IMR-90 (cell line): ENCODE measurements around the gene ZNF212. TPM values are rescaled to one million over a fixed set of nuclear protein-coding genes. Genes with fewer than 3 reads are reported as not detected.
A peak's percentile ranks its signal among the peaks of the same experiment; 100 is the strongest.

Source experiments
- ATAC-seq: fragments of 200-7000 bp; cut with Tn5 transposase; 2 replicates; pipeline ENCODE4 v1.9.1; 2020; ENCODE audit warnings: low read depth, mild to moderate bottlenecking, moderate library complexity
- BruUV-seq: library from RNA; stranded (reverse); fragments of 400-500 nt; replicated peaks from 2 replicates; lab custom pipeline; 2021; lab: Mats Ljungman, UMichigan
- CTCF ChIA-PET: fragments of 300-600 bp; formaldehyde crosslinking; extraction: SDS; loops from one replicate; lab custom pipeline; 2021; ENCODE audit warnings: antibody characterized with exemption; lab: Yijun Ruan, JAX
- POLR2A ChIA-PET: fragments of 300-600 bp; sonication (Branson Sonifier 250); formaldehyde crosslinking; loops from one replicate; lab custom pipeline; 2022; ENCODE audit warnings: antibody characterized with exemption; ENCODE audit not compliant: unreplicated experiment; lab: Charles Lee
- DNase-seq: peaks from one replicate; pipeline ENCODE4 v3.0.0; 2013
- H2AFZ ChIP-seq: replicated peaks from 2 replicates; pipeline ENCODE3; 2013; ENCODE audit warnings: low read length, mild to moderate bottlenecking; ENCODE audit not compliant: poor library complexity
- H2AK5ac ChIP-seq: 2 replicates; pipeline ENCODE4 v1.6.1; 2013; ENCODE audit warnings: low read depth, low read length, inconsistent platforms
- H2AK9ac ChIP-seq: replicated peaks from 2 replicates; pipeline ENCODE3; 2013; ENCODE audit warnings: mild to moderate bottlenecking, low read depth, low read length, moderate library complexity; ENCODE audit not compliant: poor library complexity
- H2BK120ac ChIP-seq: 2 replicates; pipeline ENCODE4 v1.6.1; 2013; ENCODE audit warnings: low read depth, low read length, inconsistent platforms
- H2BK15ac ChIP-seq: 3 replicates; pipeline ENCODE4 v1.6.1; 2013; ENCODE audit warnings: low read depth, low read length, inconsistent platforms
- H2BK20ac ChIP-seq: 2 replicates; pipeline ENCODE4 v1.6.1; 2013; ENCODE audit warnings: low read depth, mild to moderate bottlenecking, inconsistent platforms, low read length, moderate library complexity
- H2BK5ac ChIP-seq: 2 replicates; pipeline ENCODE4 v1.6.1; 2013; ENCODE audit warnings: mild to moderate bottlenecking, low read depth, low read length, inconsistent platforms; ENCODE audit not compliant: poor library complexity, severe bottlenecking
- H3K14ac ChIP-seq: replicated peaks from 2 replicates; pipeline ENCODE4 v1.6.1; 2013; ENCODE audit warnings: low read depth, low read length, inconsistent platforms
- H3K18ac ChIP-seq: 2 replicates; pipeline ENCODE4 v1.6.1; 2013; ENCODE audit warnings: low read depth, low read length, control low read depth
- H3K23ac ChIP-seq: 2 replicates; pipeline ENCODE4 v1.6.1; 2013; ENCODE audit warnings: low read depth, low read length, inconsistent platforms
- H3K27ac ChIP-seq: 2 replicates; pipeline ENCODE4 v1.5.1; 2013; ENCODE audit warnings: mild to moderate bottlenecking, control low read depth, low read length; ENCODE audit not compliant: insufficient read depth
- H3K27me3 ChIP-seq: 2 replicates; pipeline ENCODE4 v1.6.1; 2013; ENCODE audit warnings: low read length; ENCODE audit not compliant: control insufficient read depth, insufficient read depth
- H3K36me3 ChIP-seq: 2 replicates; pipeline ENCODE4 v1.6.1; 2013; ENCODE audit warnings: low read length, mixed read lengths; ENCODE audit not compliant: control insufficient read depth, insufficient read depth
- H3K4ac ChIP-seq: 2 replicates; pipeline ENCODE4 v1.6.1; 2013; ENCODE audit warnings: low read depth, low read length, inconsistent platforms
- H3K4me1 ChIP-seq: 2 replicates; pipeline ENCODE4 v1.6.1; 2013; ENCODE audit warnings: low read length, mixed read lengths; ENCODE audit not compliant: control insufficient read depth, insufficient read depth
- H3K4me2 ChIP-seq: 2 replicates; pipeline ENCODE4 v1.6.1; 2013; ENCODE audit warnings: low read depth, mild to moderate bottlenecking, control low read depth, low read length, moderate library complexity
- H3K4me3 ChIP-seq: 2 replicates; pipeline ENCODE4 v1.5.1; 2013; ENCODE audit warnings: low read depth, mild to moderate bottlenecking, control low read depth, low read length, moderate library complexity; ENCODE audit not compliant: insufficient read depth
- H3K56ac ChIP-seq: 2 replicates; pipeline ENCODE4 v1.6.1; 2013; ENCODE audit warnings: low read length, inconsistent platforms; ENCODE audit not compliant: insufficient read depth; ENCODE audit errors: extremely low read depth
- H3K79me1 ChIP-seq, 2 experiments: 2 replicates each; pipeline ENCODE4 v1.6.1; 2013; ENCODE audit warnings: low read length in 2 of 2, inconsistent platforms in 1 of 2, low read depth in 1 of 2
- H3K9ac ChIP-seq: 2 replicates; pipeline ENCODE4 v1.6.1; 2013; ENCODE audit warnings: low read depth, low read length, control low read depth
- H3K9me1 ChIP-seq: 2 replicates; pipeline ENCODE4 v1.6.1; 2013; ENCODE audit warnings: low read length, inconsistent platforms; ENCODE audit not compliant: insufficient read depth
- H3K9me3 ChIP-seq: 2 replicates; pipeline ENCODE4 v1.6.1; 2013; ENCODE audit warnings: low read length; ENCODE audit not compliant: control insufficient read depth, insufficient read depth
- H4K20me1 ChIP-seq: 2 replicates; pipeline ENCODE4 v1.6.1; 2013; ENCODE audit warnings: low read length, inconsistent platforms; ENCODE audit not compliant: insufficient read depth
- H4K5ac ChIP-seq: 2 replicates; pipeline ENCODE4 v1.6.1; 2013; ENCODE audit warnings: mild to moderate bottlenecking, low read depth, low read length, control low read depth
- H4K8ac ChIP-seq, 2 experiments: 2 replicates each; pipeline ENCODE4 v1.6.1; 2013; ENCODE audit warnings: low read depth in 2 of 2, low read length in 2 of 2, control low read depth in 1 of 2, inconsistent platforms in 1 of 2
- H4K91ac ChIP-seq: 2 replicates; pipeline ENCODE4 v1.6.1; 2013; ENCODE audit warnings: low read depth, low read length, inconsistent platforms; ENCODE audit not compliant: insufficient read depth
- CEBPB ChIP-seq: IDR thresholded peaks from 2 replicates; pipeline ENCODE4 v1.6.1; 2012; ENCODE audit warnings: low read depth, low read length, improper control_type of control experiment
- CHD1 ChIP-seq: IDR thresholded peaks from 2 replicates; pipeline ENCODE4 v1.6.1; 2012; ENCODE audit warnings: low read depth, low read length, improper control_type of control experiment
- ELK1 ChIP-seq: fragments of 150-350 bp; IDR thresholded peaks from 2 replicates; pipeline ENCODE4 v1.6.1; 2016; ENCODE audit warnings: low read depth, mild to moderate bottlenecking, low read length, moderate library complexity, borderline replicate concordance
- FOS ChIP-seq: fragments of 150-350 bp; IDR thresholded peaks from 2 replicates; pipeline ENCODE4 v1.6.1; 2016; ENCODE audit warnings: low read depth, low read length
- MAFK ChIP-seq: IDR thresholded peaks from 2 replicates; pipeline ENCODE4 v1.6.1; 2012; ENCODE audit warnings: low read depth, low read length, improper control_type of control experiment
- MAZ ChIP-seq: IDR thresholded peaks from 2 replicates; pipeline ENCODE4 v1.6.1; 2012; ENCODE audit warnings: low read depth, mild to moderate bottlenecking, low read length, improper control_type of control experiment, moderate library complexity, borderline replicate concordance
- MXI1 ChIP-seq: IDR thresholded peaks from 2 replicates; pipeline ENCODE4 v1.6.1; 2012; ENCODE audit warnings: low read depth, mild to moderate bottlenecking, low read length, moderate library complexity, borderline replicate concordance
- NFE2L2 ChIP-seq: fragments of 150-350 bp; IDR thresholded peaks from 2 replicates; pipeline ENCODE4 v1.6.1; 2016; ENCODE audit warnings: low read depth, mild to moderate bottlenecking, low read length
- RAD21 ChIP-seq: IDR thresholded peaks from 2 replicates; pipeline ENCODE4 v1.6.1; 2012; ENCODE audit warnings: low read length, improper control_type of control experiment
- RCOR1 ChIP-seq: IDR thresholded peaks from 2 replicates; pipeline ENCODE4 v1.6.1; 2012; ENCODE audit warnings: mild to moderate bottlenecking, low read length, improper control_type of control experiment; ENCODE audit not compliant: insufficient replicate concordance
- RFX5 ChIP-seq: IDR thresholded peaks from 2 replicates; pipeline ENCODE4 v1.8.0; 2012; ENCODE audit warnings: low read depth, mild to moderate bottlenecking, low read length, moderate library complexity
- SMC3 ChIP-seq: fragments of 150-350 bp; IDR thresholded peaks from 2 replicates; pipeline ENCODE4 v1.6.1; 2016; ENCODE audit warnings: low read depth, mild to moderate bottlenecking, antibody characterized with exemption, low read length, moderate library complexity
- USF2 ChIP-seq: fragments of 150-350 bp; IDR thresholded peaks from 2 replicates; pipeline ENCODE4 v1.6.1; 2017; ENCODE audit warnings: mild to moderate bottlenecking, antibody characterized with exemption, low read length, low read depth
- WGBS, 2 experiments: methylation state at CpG; one replicate each; pipeline versions ENCODE4 v1.1.5 to v1.1.7; 2013; ENCODE audit warnings: missing lambda C conversion rate in 2 of 2; ENCODE audit not compliant: insufficient read length in 1 of 2; ENCODE audit errors: extremely low coverage in 2 of 2; 5-methylcytosine and 5-hydroxymethylcytosine counted together
- dilution Hi-C: fragments of 300-500 bp; cut with HindIII; formaldehyde crosslinking; loops from one replicate; pipeline ENCODE4 v1.14.3; 2018; ENCODE audit warnings: low sequenced_read_pairs; ENCODE audit not compliant: unreplicated experiment
- in situ Hi-C: fragments of 300-500 bp; cut with MboI; formaldehyde crosslinking; loops from 3 replicates; pipeline ENCODE4 v1.14.3; 2019; ENCODE audit warnings: low sequenced_read_pairs, inconsistent platforms, mixed read lengths
- intact Hi-C: fragments of 100-400 bp; cut with micrococcal nuclease; formaldehyde crosslinking; loops from 2 replicates; pipeline ENCODE4 v1.10.0; 2022
- polyA plus RNA-seq, 3 experiments: library from polyadenylated mRNA; depleted of rRNA; stranded (reverse); fragments of >200 nt; gene quantifications; 2 replicates each; pipeline ENCODE4 v1.2.3, GENCODE V29; 2012; ENCODE audit warnings: low replicate concordance in 1 of 3
- total RNA-seq: library from RNA; depleted of rRNA; stranded (reverse); fragments of >200 nt; gene quantifications from 2 replicates; pipeline ENCODE4 v1.2.3, GENCODE V29; 2012

ZNF212 gene
- total and polyA plus RNA-seq, 2 of the 4 experiments (the other 2 are of a cell fraction): 3.8 to 5.1 TPM

GRCh38 chr7:149195180-149196150 is 44.0 kb upstream of the ZNF212 start, which contains the start of gene ZNF282:
TSS of gene ZNF282 (plus strand) at chr7:149195546. CDS start at chr7:149195590, 44 bp downstream.
- intact Hi-C loops (loop anchor here (5.0 kb wide), 1 partner anchor 37 kb away; no protein-coding TSS in a partner anchor), in situ Hi-C loops (no loop called here), dilution Hi-C loops (no loop called here)
- peak within 1 kb of the TSS; percentile 77 for H3K4ac ChIP-seq
- DNase-seq (peak; percentile 89), ATAC-seq (peak; percentile 98)
- H3K27me3 ChIP-seq: no peaks in the 10 kb centered on the region
- 0 out of 2 replicates have a peak, but pooled peaks cover 6% of the 10 kb centered on the region for H3K9me1 ChIP-seq
- H3K4me1 ChIP-seq: peaks cover 6% of the 10 kb centered on the region
- H4K5ac ChIP-seq: peak within 1 kb of the TSS; percentile 33
- H3K56ac ChIP-seq: peak within 1 kb of the TSS; percentile 77; the same call in 1 of the 2 replicates
- H3K9me3 ChIP-seq: no peaks in the 10 kb centered on the region
- peak within 1 kb of the TSS; percentile 63 to 86; a peak in 3 of 4 replicates for H4K8ac ChIP-seq
- H4K20me1 ChIP-seq: peaks cover 17% of the 10 kb centered on the region
- WGBS, 2 experiments: 0% methylated on average over 61 of the region's 97 CpGs; no CpG with 5 or more reads in 1 of the 2 experiments
- H4K91ac ChIP-seq: peak within 1 kb of the TSS; percentile 39
- ChIA-PET POLR2A (no interaction called here), CTCF (interaction anchor here (0.5 to 1.2 kb wide), 8 partner anchors 10 to 68 kb away, joined by 3 to 9 read pairs (median 3); partner anchors contain the start of gene ZNF398)
- peak within 1 kb of the TSS; percentile 75 for H3K4me3 ChIP-seq
- H2AK5ac ChIP-seq: 0 out of 2 replicates have a peak within 1 kb of the TSS, but pooled peaks have one; percentile 44
- peak within 1 kb of the TSS; percentile 87 for H3K23ac ChIP-seq
- peak within 1 kb of the TSS; percentile 92 for H3K4me2 ChIP-seq
- H2AFZ ChIP-seq: peak within 1 kb of the TSS; percentile 97
- H2BK5ac ChIP-seq: peak within 1 kb of the TSS; percentile 71
- H2AK9ac ChIP-seq: peak within 1 kb of the TSS; percentile 86
- BruUV-seq: no TSS peak
- peak within 1 kb of the TSS; percentile 89 for H3K9ac ChIP-seq
- H2BK15ac ChIP-seq: no peak within 1 kb of the TSS
- no peak within 1 kb of the TSS for H2BK20ac ChIP-seq
- H3K36me3 ChIP-seq: peaks cover 16% of the 10 kb centered on the region
- H3K14ac ChIP-seq: peak within 1 kb of the TSS; percentile 64
- H3K79me1 ChIP-seq: peaks cover 6 to 36% of the 10 kb centered on the region in 2 experiments
- no peak within 1 kb of the TSS for H3K18ac ChIP-seq
- peak within 1 kb of the TSS; percentile 46 for H2BK120ac ChIP-seq
- peak within 1 kb of the TSS; percentile 78 for H3K27ac ChIP-seq
- TF ChIP-seq SMC3: peak; percentile 38; the same call in 1 of the 2 replicates
- TF ChIP-seq ELK1: no peak
- TF ChIP-seq CEBPB: no peak
- TF ChIP-seq FOS: no peak
- TF ChIP-seq USF2: no peak
- no peak for TF ChIP-seq NFE2L2
- no peak for TF ChIP-seq CHD1
- TF ChIP-seq RAD21: peak; percentile 68
- TF ChIP-seq RFX5: no peak
- TF ChIP-seq MXI1: 0 out of 2 replicates have a peak, but pooled peaks have one; percentile 49
- TF ChIP-seq MAZ: peak; percentile 81
- peak; percentile 35 for TF ChIP-seq RCOR1
- TF ChIP-seq MAFK: no peak
